Panc1 (cell line): ENCODE data around the gene ZNF484. TPM values are rescaled to one million over a fixed set of nuclear protein-coding genes. Genes with fewer than 3 reads are reported as not detected.

ENCODE experiments used
- ATAC-seq: fragments of 200-7000 bp; cut with Tn5 transposase; 2 replicates; pipeline ENCODE4 v1.9.1; 2020; ENCODE audit warnings: mild to moderate bottlenecking, moderate library complexity
- Bru-seq: library from RNA; stranded (reverse); fragments of 400-500 nt; gene quantifications from one replicate; lab custom pipeline; 2021; lab: Mats Ljungman, UMichigan
- BruChase-seq, 2 experiments: library from RNA; stranded (reverse); fragments of 400-500 nt; gene quantifications; one replicate each; lab custom pipeline; 2021; lab: Mats Ljungman, UMichigan
- BruUV-seq: library from RNA; stranded (reverse); fragments of 400-500 nt; replicated peaks from 2 replicates; lab custom pipeline; 2021; lab: Mats Ljungman, UMichigan
- CTCF ChIA-PET: fragments of 300-600 bp; sonication (Branson Sonifier 250); formaldehyde crosslinking; loops from one replicate; lab custom pipeline; 2022; ENCODE audit warnings: antibody characterized with exemption; lab: Charles Lee
- POLR2A ChIA-PET: fragments of 300-600 bp; sonication (Branson Sonifier 250); formaldehyde crosslinking; loops from one replicate; lab custom pipeline; 2022; ENCODE audit warnings: antibody characterized with exemption; lab: Charles Lee
- DNase-seq: peaks from one replicate; pipeline ENCODE4 v3.0.0-alpha.2; 2010; ENCODE audit warnings: low read depth, low spot score
- H3K27ac ChIP-seq: 2 replicates; pipeline ENCODE4 v1.5.1; 2011; ENCODE audit warnings: mild to moderate bottlenecking, low read length, inconsistent platforms
- H3K27me3 ChIP-seq: fragments of 200-500 bp; sonication (Bioruptor generic); 2 replicates; pipeline ENCODE4 v1.6.0; 2014; ENCODE audit warnings: low read length, inconsistent platforms; ENCODE audit not compliant: control insufficient read depth, insufficient read depth
- H3K36me3 ChIP-seq: fragments of 200-500 bp; sonication (Bioruptor generic); 2 replicates; pipeline ENCODE4 v1.5.1; 2014; ENCODE audit warnings: inconsistent platforms, mild to moderate bottlenecking, low read length, moderate library complexity; ENCODE audit not compliant: control insufficient read depth, insufficient read depth
- H3K4me1 ChIP-seq: 2 replicates; pipeline ENCODE4 v1.5.1; 2011; ENCODE audit warnings: inconsistent platforms, mild to moderate bottlenecking, low read length, moderate library complexity; ENCODE audit not compliant: control insufficient read depth, insufficient read depth
- H3K4me3 ChIP-seq, 2 experiments: 2 replicates each; pipeline ENCODE4 v1.5.1; 2011 to 2012; ENCODE audit warnings: low read depth in 2 of 2, low read length in 2 of 2, mild to moderate bottlenecking in 2 of 2, inconsistent platforms in 1 of 2, moderate library complexity in 1 of 2
- H3K9me3 ChIP-seq: fragments of 200-500 bp; sonication (Bioruptor generic); 2 replicates; pipeline ENCODE4 v1.5.1; 2014; ENCODE audit warnings: low read depth, mild to moderate bottlenecking, inconsistent platforms, low read length, moderate library complexity; ENCODE audit not compliant: control insufficient read depth, insufficient read depth
- CTCF ChIP-seq: fragments of 450-650 bp; IDR thresholded peaks from 2 replicates; pipeline ENCODE4 v1.5.1; 2017; ENCODE audit warnings: mild to moderate bottlenecking
- POLR2AphosphoS5 ChIP-seq: IDR thresholded peaks from 2 replicates; pipeline ENCODE4 v1.6.1; 2012; ENCODE audit warnings: mild to moderate bottlenecking, low read depth, low read length, moderate library complexity
- REST ChIP-seq, 2 experiments: IDR thresholded peaks; 2 replicates each; pipeline ENCODE4 v1.6.1; 2011 to 2012; ENCODE audit warnings: low read depth in 2 of 2, control low read depth in 1 of 2, low read length in 1 of 2, mild to moderate bottlenecking in 1 of 2, moderate library complexity in 1 of 2; ENCODE audit not compliant: insufficient read depth in 1 of 2
- SIN3A ChIP-seq: IDR thresholded peaks from 2 replicates; pipeline ENCODE4 v1.6.1; 2012; ENCODE audit warnings: low read depth, mild to moderate bottlenecking, low read length, moderate library complexity, borderline replicate concordance; ENCODE audit not compliant: insufficient read depth
- TCF7L2 ChIP-seq: IDR thresholded peaks from 2 replicates; pipeline ENCODE4 v1.6.1; 2011; ENCODE audit warnings: mild to moderate bottlenecking, low read depth, low read length, inconsistent platforms
- in situ Hi-C: cut with HindIII; loops from 2 replicates; pipeline ENCODE4 v1.10.0; 2016; ENCODE audit warnings: low sequenced_read_pairs, low pct_unique_long_range_greater_than_20kb
- intact Hi-C: fragments of 100-400 bp; cut with micrococcal nuclease; formaldehyde crosslinking; loops from one replicate; pipeline ENCODE4 v1.10.0; 2022; ENCODE audit not compliant: unreplicated experiment
- long read RNA-seq: library from polyadenylated mRNA; unstranded; transcript quantifications from one replicate; pipeline ENCODE4 v2.0.0, GENCODE V29; 2021; ENCODE audit not compliant: unreplicated experiment
- polyA plus RNA-seq: library from polyadenylated mRNA; unstranded; fragments of >200 nt; gene quantifications from one replicate; pipeline ENCODE4 v1.2.1, GENCODE V29; 2012; ENCODE audit warnings: missing spikeins; ENCODE audit not compliant: insufficient read length
- total RNA-seq: library from RNA; stranded (reverse); gene quantifications from one replicate; pipeline ENCODE4 v1.2.1, GENCODE V29; 2021; ENCODE audit not compliant: unreplicated experiment

The ZNF484 gene
- total RNA-seq (5.4 TPM), Bru-seq, nascent RNA (percentile 68 among the genes with signal in this experiment), BruChase-seq, experiment 1, labeled RNA remaining after a 2-hour chase (percentile 71 among the genes with signal in this experiment), BruChase-seq, experiment 2, labeled RNA remaining after a 6-hour chase (percentile 60 among the genes with signal in this experiment)
- polyA plus RNA-seq = 0.82 TPM
- long read RNA-seq, partial matches to known transcripts = 1 of 9 reads
- long read RNA-seq, other reads (novel, unspliced or antisense) = 1 of 9 reads

- Histone ChIP-seq H3K27ac (peak within 1 kb of the TSS; percentile 80), H3K9me3 (no peaks in the 10 kb centered on the region), H3K4me1 (no peaks in the 10 kb centered on the region; the same call in 1 of the 2 replicates), H3K4me3 (peak within 1 kb of the TSS; percentile 61 to 92), H3K27me3 (no peaks in the 10 kb centered on the region), H3K36me3 (peaks cover 3% of the 10 kb centered on the region; the same call in 1 of the 2 replicates)
- intact Hi-C loops = no loop called here
- no peak for TF ChIP-seq CTCF
- peak; percentile 81 for TF ChIP-seq TCF7L2
- TF ChIP-seq POLR2AphosphoS5 = peak; percentile 65; the same call in 1 of the 2 replicates
- TF ChIP-seq SIN3A = no peak
- no peak for TF ChIP-seq REST (IDR thresholded peaks at IDR 0.05; ENCODE audit: insufficient read depth in 1 of 2, low read depth in 2 of 2, low read length in 1 of 2)
- BruUV-seq = no TSS peak
- DNase-seq (peak; percentile 93), ATAC-seq (peak; percentile 100)
- POLR2A ChIA-PET = no interaction called here
- in situ Hi-C loops = no loop called here
- CTCF ChIA-PET = no interaction called here
Observed at GRCh38 chr9:92877531-92878430, at the start of gene ZNF484. ZNF484 (minus strand) TSS chr9:92878038; CDS start chr9:92875029, 3,009 bp downstream.

GRCh38 chr9:92920437-92920836 lies 42.6 kb upstream of the ZNF484 start:
- no TSS peak for BruUV-seq
- in situ Hi-C loops (no loop called here), intact Hi-C loops (no loop called here)
- POLR2A ChIA-PET = no interaction called here
- Histone ChIP-seq H3K4me3 (no peak overlapping the region), H3K27me3 (no peaks in the 10 kb centered on the region), H3K27ac (no peak overlapping the region), H3K36me3 (no peaks in the 10 kb centered on the region), H3K4me1 (no peaks in the 10 kb centered on the region), H3K9me3 (no peaks in the 10 kb centered on the region)
- no peak for ATAC-seq
- no peak for DNase-seq
- no peak for TF ChIP-seq TCF7L2
- TF ChIP-seq REST (IDR thresholded peaks at IDR 0.05; ENCODE audit: insufficient read depth in 1 of 2, low read depth in 2 of 2, low read length in 1 of 2) = no peak
- no peak for TF ChIP-seq SIN3A
- no peak for TF ChIP-seq POLR2AphosphoS5
- no peak for TF ChIP-seq CTCF
- CTCF ChIA-PET = no interaction called here
